ENCODE results near the gene HSD17B14. TPM values are rescaled to one million over a fixed set of nuclear protein-coding genes. Genes with fewer than 3 reads are reported as not detected.
"Not testable (repeated sequence)": the region's sequence is repeated elsewhere in the genome, so short reads cannot be mapped to it uniquely, and the experiment has no call there.

HSD17B14 gene
- total and polyA plus RNA-seq, 12 donors, result 1.1 to 5.3 (median 2.8) TPM

- 75 to 80% methylated on average over 20 of the region's 20 CpGs for WGBS, 2 donors
- H3K27me3 ChIP-seq, result no peaks in the 10 kb centered on the region
- H3K27ac ChIP-seq, result no peak overlapping the region
- DNase-seq (no peak), ATAC-seq (no peak)
- H3K9me3 ChIP-seq, result no peaks in the 10 kb centered on the region
- intact Hi-C loops (cut with DNase I), result no loop called here
- H3K4me3 ChIP-seq, result no peak overlapping the region
- H3K4me1 ChIP-seq, result peaks cover 0 to 13% (median 5%) of the 10 kb centered on the region in 9 donors
- TF ChIP-seq CTCF (IDR thresholded peaks at IDR 0.05), result no peak
- H3K36me3 ChIP-seq, result no peaks in the 10 kb centered on the region
Measured at GRCh38 chr19:48770734-48771472, 65.4 kb downstream of the HSD17B14 start.

- no peak overlapping the region for H3K27ac ChIP-seq
- no peaks in the 10 kb centered on the region for H3K27me3 ChIP-seq
- WGBS, 2 donors, result 78 to 86% methylated on average over 7 of the region's 7 CpGs
- intact Hi-C loops (cut with DNase I), result no loop called here
- H3K4me1 ChIP-seq, result peaks cover 0 to 13% (median 5%) of the 10 kb centered on the region in 9 donors
- no peak for TF ChIP-seq CTCF (IDR thresholded peaks at IDR 0.05)
- no peak overlapping the region for H3K4me3 ChIP-seq
- H3K36me3 ChIP-seq, result no peaks in the 10 kb centered on the region
- DNase-seq (no peak), ATAC-seq (no peak)
- no peaks in the 10 kb centered on the region for H3K9me3 ChIP-seq
Measured at GRCh38 chr19:48770266-48770665, 66.0 kb downstream of the HSD17B14 start.

GRCh38 chr19:48768994-48769713 lies 67.1 kb downstream of the HSD17B14 start:
- H3K9me3 ChIP-seq, result no peaks in the 10 kb centered on the region
- no peak for ATAC-seq
- H3K4me1 ChIP-seq, result peaks cover 0 to 13% (median 5%) of the 10 kb centered on the region in 9 donors
- 88 to 92% methylated on average over 11 of the region's 11 CpGs for WGBS, 2 donors
- no peaks in the 10 kb centered on the region for H3K27me3 ChIP-seq
- no peak overlapping the region for H3K4me3 ChIP-seq
- no peak for DNase-seq
- H3K36me3 ChIP-seq, result no peaks in the 10 kb centered on the region
- intact Hi-C loops (cut with DNase I), result no loop called here
- no peak overlapping the region for H3K27ac ChIP-seq
- TF ChIP-seq CTCF (IDR thresholded peaks at IDR 0.05), result no peak

GRCh38 chr19:48768171-48768753 lies 68.0 kb downstream of the HSD17B14 start:
- WGBS, 2 donors, result 38 to 39% methylated on average over 6 of the region's 6 CpGs
- H3K27ac ChIP-seq; intact Hi-C loops (cut with DNase I); H3K4me3 ChIP-seq; H3K27me3 ChIP-seq; DNase-seq; H3K9me3 ChIP-seq; ATAC-seq; H3K36me3 ChIP-seq: not testable (repeated sequence)
- H3K4me1 ChIP-seq, result peaks cover 0 to 12% (median 5%) of the 10 kb centered on the region in 9 donors

GRCh38 chr19:48765816-48766215 lies 70.5 kb downstream of the HSD17B14 start:
- WGBS, 2 donors, result 30 to 31% methylated on average over 5 of the region's 5 CpGs
- DNase-seq; H3K36me3 ChIP-seq; H3K9me3 ChIP-seq; H3K27ac ChIP-seq; H3K4me3 ChIP-seq; intact Hi-C loops (cut with DNase I); H3K27me3 ChIP-seq; H3K4me1 ChIP-seq: not testable (repeated sequence)
- ATAC-seq, result peak in 1 of 8 donors; percentile 37

Other genes with a start within 250 kb of the HSD17B14 start
Only the 30 nearest of the 33 such genes appear.
- not detected for gene FAM83E, start 221.4 kb downstream of the HSD17B14 start, total RNA-seq
- gene FAM83E, start 221.4 kb downstream of the HSD17B14 start, polyA plus RNA-seq, result under 1 TPM in 1 of 2 donors, not detected in 1; 0.01 TPM
- 100 to 1,000 TPM; 493 to 753 (median 543) TPM for gene RPL18, start 217.3 kb downstream of the HSD17B14 start, total RNA-seq
- gene RPL18, start 217.3 kb downstream of the HSD17B14 start, polyA plus RNA-seq, result 1,000 to 10,000 TPM; 1,418 to 2,257 TPM
- gene SPHK2, start 217.0 kb downstream of the HSD17B14 start, total RNA-seq, result 10 to 100 TPM in 2 of 10 donors, 1 to 10 TPM in 8; 5.7 to 13.0 (median 7.7) TPM
- 10 to 100 TPM in 1 of 2 donors, 1 to 10 TPM in 1; 8.7 to 15.9 TPM for gene SPHK2, start 217.0 kb downstream of the HSD17B14 start, polyA plus RNA-seq
- gene DBP, start 199.1 kb downstream of the HSD17B14 start, total RNA-seq, result 10 to 100 TPM in 8 of 10 donors, 1 to 10 TPM in 2; 2.4 to 30.0 (median 12.8) TPM
- gene DBP, start 199.1 kb downstream of the HSD17B14 start, polyA plus RNA-seq, result 10 to 100 TPM in 1 of 2 donors, 1 to 10 TPM in 1; 5.8 to 11.6 TPM
- 1 to 10 TPM; 1.8 to 9.6 (median 3.8) TPM for gene CA11, start 190.3 kb downstream of the HSD17B14 start, total RNA-seq
- 10 to 100 TPM in 1 of 2 donors, 1 to 10 TPM in 1; 3.2 to 24.5 TPM for gene CA11, start 190.3 kb downstream of the HSD17B14 start, polyA plus RNA-seq
- under 1 TPM in 6 of 10 donors, not detected in 4; 0.17 to 0.68 (median 0.28) TPM for gene NTN5, start 163.5 kb downstream of the HSD17B14 start, total RNA-seq
- gene NTN5, start 163.5 kb downstream of the HSD17B14 start, polyA plus RNA-seq, result under 1 TPM; 0.17 to 0.37 TPM
- gene FUT2, start 140.5 kb downstream of the HSD17B14 start, total RNA-seq, result not detected
- under 1 TPM in 1 of 2 donors, not detected in 1; 0.07 TPM for gene FUT2, start 140.5 kb downstream of the HSD17B14 start, polyA plus RNA-seq
- gene MAMSTR, start 116.8 kb downstream of the HSD17B14 start, total RNA-seq, result 1 to 10 TPM; 1.9 to 7.5 (median 3.4) TPM
- 1 to 10 TPM; 2.4 to 6.4 TPM for gene MAMSTR, start 116.8 kb downstream of the HSD17B14 start, polyA plus RNA-seq
- gene RASIP1, start 95.9 kb downstream of the HSD17B14 start, total RNA-seq, result 10 to 100 TPM; 13.6 to 23.5 (median 15.4) TPM
- gene RASIP1, start 95.9 kb downstream of the HSD17B14 start, polyA plus RNA-seq, result 10 to 100 TPM; 19.9 to 27.3 TPM
- gene IZUMO1, start 89.6 kb downstream of the HSD17B14 start, total RNA-seq, result under 1 TPM in 9 of 10 donors, not detected in 1; 0.12 to 0.95 (median 0.68) TPM
- gene IZUMO1, start 89.6 kb downstream of the HSD17B14 start, polyA plus RNA-seq, result 1 to 10 TPM in 1 of 2 donors, under 1 TPM in 1; 0.39 to 1.3 TPM
- gene FUT1, start 83.8 kb downstream of the HSD17B14 start, total RNA-seq, result 1 to 10 TPM; 1.8 to 5.7 (median 2.7) TPM
- 1 to 10 TPM; 2.2 to 5.4 TPM for gene FUT1, start 83.8 kb downstream of the HSD17B14 start, polyA plus RNA-seq
- gene FGF21, start 81.0 kb downstream of the HSD17B14 start, total RNA-seq, result not detected
- gene FGF21, start 81.0 kb downstream of the HSD17B14 start, polyA plus RNA-seq, result not detected
- gene BCAT2, start 25.5 kb downstream of the HSD17B14 start, total RNA-seq, result 10 to 100 TPM; 49.9 to 77.8 (median 65.2) TPM
- gene BCAT2, start 25.5 kb downstream of the HSD17B14 start, polyA plus RNA-seq, result 10 to 100 TPM; 43.7 to 96.7 TPM
- 10 to 100 TPM; 18.5 to 70.6 (median 25.1) TPM for gene PLEKHA4, start 32.1 kb upstream of the HSD17B14 start, total RNA-seq
- gene PLEKHA4, start 32.1 kb upstream of the HSD17B14 start, polyA plus RNA-seq, result 10 to 100 TPM; 29.3 to 29.5 TPM
- 100 to 1,000 TPM in 1 of 10 donors, 10 to 100 TPM in 9; 55.4 to 123 (median 73.7) TPM for gene PPP1R15A, start 35.9 kb upstream of the HSD17B14 start, total RNA-seq
- gene PPP1R15A, start 35.9 kb upstream of the HSD17B14 start, polyA plus RNA-seq, result 100 to 1,000 TPM in 1 of 2 donors, 10 to 100 TPM in 1; 59.6 to 192 TPM
- gene TULP2, start 62.3 kb upstream of the HSD17B14 start, total RNA-seq, result under 1 TPM in 5 of 10 donors, not detected in 5; 0.15 to 0.69 (median 0.49) TPM
- under 1 TPM in 1 of 2 donors, not detected in 1; 0.22 TPM for gene TULP2, start 62.3 kb upstream of the HSD17B14 start, polyA plus RNA-seq
- 100 to 1,000 TPM; 227 to 452 (median 311) TPM for gene NUCB1, start 63.8 kb upstream of the HSD17B14 start, total RNA-seq
- 100 to 1,000 TPM; 170 to 294 TPM for gene NUCB1, start 63.8 kb upstream of the HSD17B14 start, polyA plus RNA-seq
- gene DHDH, start 97.2 kb upstream of the HSD17B14 start, total RNA-seq, result under 1 TPM in 1 of 10 donors, not detected in 9; 0.51 TPM
- under 1 TPM in 1 of 2 donors, not detected in 1; 0.17 TPM for gene DHDH, start 97.2 kb upstream of the HSD17B14 start, polyA plus RNA-seq
- 10 to 100 TPM; 11.5 to 41.5 (median 19.5) TPM for gene BAX, start 118.4 kb upstream of the HSD17B14 start, total RNA-seq
- 10 to 100 TPM; 17.6 to 37.4 TPM for gene BAX, start 118.4 kb upstream of the HSD17B14 start, polyA plus RNA-seq
- 1,000 to 10,000 TPM in 2 of 10 donors, 100 to 1,000 TPM in 8; 450 to 3,518 (median 637) TPM for gene FTL, start 128.8 kb upstream of the HSD17B14 start, total RNA-seq
- 1,000 to 10,000 TPM; 1,046 to 1,578 TPM for gene FTL, start 128.8 kb upstream of the HSD17B14 start, polyA plus RNA-seq
- 100 to 1,000 TPM; 139 to 245 (median 201) TPM for gene GYS1, start 156.8 kb upstream of the HSD17B14 start, total RNA-seq
- gene GYS1, start 156.8 kb upstream of the HSD17B14 start, polyA plus RNA-seq, result 100 to 1,000 TPM; 114 to 128 TPM
- 10 to 100 TPM; 40.1 to 60.4 (median 49.3) TPM for gene RUVBL2, start 157.4 kb upstream of the HSD17B14 start, total RNA-seq
- gene RUVBL2, start 157.4 kb upstream of the HSD17B14 start, polyA plus RNA-seq, result 100 to 1,000 TPM in 1 of 2 donors, 10 to 100 TPM in 1; 60.1 to 108 TPM
- gene LHB, start 180.6 kb upstream of the HSD17B14 start, total RNA-seq, result not detected
- gene LHB, start 180.6 kb upstream of the HSD17B14 start, polyA plus RNA-seq, result not detected
- not detected for gene CGB3, start 187.8 kb upstream of the HSD17B14 start, total RNA-seq
- not detected for gene CGB3, start 187.8 kb upstream of the HSD17B14 start, polyA plus RNA-seq
- not detected for gene CGB2, start 195.4 kb upstream of the HSD17B14 start, total RNA-seq
- gene CGB2, start 195.4 kb upstream of the HSD17B14 start, polyA plus RNA-seq, result not detected
- gene CGB1, start 200.4 kb upstream of the HSD17B14 start, total RNA-seq, result not detected
- not detected for gene CGB1, start 200.4 kb upstream of the HSD17B14 start, polyA plus RNA-seq
- gene CGB5, start 207.4 kb upstream of the HSD17B14 start, total RNA-seq, result not detected
- gene CGB5, start 207.4 kb upstream of the HSD17B14 start, polyA plus RNA-seq, result not detected
- gene CGB8, start 212.6 kb upstream of the HSD17B14 start, total RNA-seq, result not detected
- not detected for gene CGB8, start 212.6 kb upstream of the HSD17B14 start, polyA plus RNA-seq
- not detected for gene CGB7, start 221.3 kb upstream of the HSD17B14 start, total RNA-seq
- gene CGB7, start 221.3 kb upstream of the HSD17B14 start, polyA plus RNA-seq, result under 1 TPM; 0.14 to 0.37 TPM
- 1 to 10 TPM in 1 of 10 donors, under 1 TPM in 2, not detected in 7; 0.28 to 1.1 (median 0.71) TPM for gene NTF4, start 228.3 kb upstream of the HSD17B14 start, total RNA-seq
- 1 to 10 TPM in 1 of 2 donors, under 1 TPM in 1; 0.06 to 1.6 TPM for gene NTF4, start 228.3 kb upstream of the HSD17B14 start, polyA plus RNA-seq

Measured in heart right ventricle (tissue), 16 donors.